ENCODE results near the gene ZC3HAV1.
"Not testable (repeated sequence)": the region's sequence is repeated elsewhere in the genome, so short reads cannot be mapped to it uniquely, and the experiment has no call there.

The ZC3HAV1 gene

GRCh38 chr7:139112741-139113250 is 3.3 kb upstream of the ZC3HAV1 start:
- no peak for DNase-seq (ENCODE audit: low read depth in 2 of 2)

GRCh38 chr7:139112316-139112715 is 2.8 kb upstream of the ZC3HAV1 start:
- DNase-seq (ENCODE audit: low read depth in 2 of 2), result no peak

GRCh38 chr7:139111811-139112301 is 2.3 kb upstream of the ZC3HAV1 start:
- no peak for DNase-seq (ENCODE audit: low read depth in 2 of 2)

GRCh38 chr7:139111147-139111546 is 1.6 kb upstream of the ZC3HAV1 start:
- no peak for DNase-seq (ENCODE audit: low read depth in 2 of 2)

- no peak for DNase-seq (ENCODE audit: low read depth in 2 of 2)
Observed at GRCh38 chr7:139109983-139110411, 477 bp upstream of the ZC3HAV1 start.

- no peak for DNase-seq (ENCODE audit: low read depth in 2 of 2)
Observed at GRCh38 chr7:139108266-139109187, 993 bp downstream of the ZC3HAV1 start.

GRCh38 chr7:139106959-139107358 is 2.6 kb downstream of the ZC3HAV1 start:
- no peak for DNase-seq (ENCODE audit: low read depth in 2 of 2)

GRCh38 chr7:139106227-139106626 is 3.3 kb downstream of the ZC3HAV1 start:
- not testable (repeated sequence) for DNase-seq (ENCODE audit: low read depth in 2 of 2)

- DNase-seq (ENCODE audit: low read depth in 2 of 2), result no peak
Observed at GRCh38 chr7:139105484-139105883, 4.0 kb downstream of the ZC3HAV1 start.

GRCh38 chr7:139104091-139104450 is 5.4 kb downstream of the ZC3HAV1 start:
- DNase-seq (ENCODE audit: low read depth in 2 of 2), result no peak

- no peak for DNase-seq (ENCODE audit: low read depth in 2 of 2)
Observed at GRCh38 chr7:139103057-139103815, 6.3 kb downstream of the ZC3HAV1 start.

GRCh38 chr7:139101637-139102158 is 7.8 kb downstream of the ZC3HAV1 start:
- not testable (repeated sequence) for DNase-seq (ENCODE audit: low read depth in 2 of 2)

- DNase-seq (ENCODE audit: low read depth in 2 of 2), result no peak
Observed at GRCh38 chr7:139099172-139099947, 10.2 kb downstream of the ZC3HAV1 start.

GRCh38 chr7:139095194-139095659 is 14.3 kb downstream of the ZC3HAV1 start:
- no peak for DNase-seq (ENCODE audit: low read depth in 2 of 2)

- DNase-seq (ENCODE audit: low read depth in 2 of 2), result no peak
Observed at GRCh38 chr7:139094596-139094995, 14.9 kb downstream of the ZC3HAV1 start.

GRCh38 chr7:139094030-139094429 is 15.5 kb downstream of the ZC3HAV1 start:
- DNase-seq (ENCODE audit: low read depth in 2 of 2), result no peak

- not testable (repeated sequence) for DNase-seq (ENCODE audit: low read depth in 2 of 2)
Observed at GRCh38 chr7:139093512-139093911, 16.0 kb downstream of the ZC3HAV1 start.

GRCh38 chr7:139092090-139092796 is 17.3 kb downstream of the ZC3HAV1 start:
- no peak for DNase-seq (ENCODE audit: low read depth in 2 of 2)

GRCh38 chr7:139091677-139091996 is 17.9 kb downstream of the ZC3HAV1 start:
- no peak for DNase-seq (ENCODE audit: low read depth in 2 of 2)

GRCh38 chr7:139089118-139089517 is 20.4 kb downstream of the ZC3HAV1 start:
- DNase-seq (ENCODE audit: low read depth in 2 of 2), result no peak

GRCh38 chr7:139088268-139088667 is 21.3 kb downstream of the ZC3HAV1 start:
- DNase-seq (ENCODE audit: low read depth in 2 of 2), result no peak
